ENCODE data around the gene PTAR1. TPM values are rescaled to one million over a fixed set of nuclear protein-coding genes. Genes with fewer than 3 reads are reported as not detected.
"Not testable (repeated sequence)": the region's sequence is repeated elsewhere in the genome, so short reads cannot be mapped to it uniquely, and the experiment has no call there.

PTAR1 gene
- polyA plus RNA-seq, 3 donors from 2014 or later: 7.0 to 16.1 (median 10.7) TPM

- Mint-ChIP-seq H3K4me1 (no peaks in the 10 kb centered on the region), H3K4me3 (no peak overlapping the region), H3K27ac (no peak overlapping the region), H3K9me3 (no peaks in the 10 kb centered on the region), H3K27me3 (ENCODE audit: low read depth in 3 of 3) (peaks cover 3 to 6% (median 5%) of the 10 kb centered on the region in 3 donors), H3K36me3 (no peaks in the 10 kb centered on the region)
- no peak for DNase-seq
These were observed 8.9 kb upstream of the PTAR1 start for GRCh38 chr9:69768716-69769115.

- no peaks in the 10 kb centered on the region for H3K9me3 Mint-ChIP-seq
- no peak for DNase-seq
- no peaks in the 10 kb centered on the region for H3K4me1 Mint-ChIP-seq
- H3K36me3 Mint-ChIP-seq: no peaks in the 10 kb centered on the region
- H3K4me3 Mint-ChIP-seq: no peak overlapping the region
- no peak overlapping the region for H3K27ac Mint-ChIP-seq
- H3K27me3 Mint-ChIP-seq (ENCODE audit: low read depth in 3 of 3): peaks cover 3 to 4% (median 3%) of the 10 kb centered on the region in 3 donors
These were observed 8.3 kb upstream of the PTAR1 start for GRCh38 chr9:69768101-69768500.

GRCh38 chr9:69763862-69764261, 4.1 kb upstream of the PTAR1 start:
- Mint-ChIP-seq H3K4me1 (peaks cover 9 to 11% of the 10 kb centered on the region in 2 donors), H3K27me3 (ENCODE audit: low read depth in 3 of 3) (peaks cover 0 to 11% (median 5%) of the 10 kb centered on the region in 3 donors)
- not testable (repeated sequence) for H3K4me3 Mint-ChIP-seq, H3K9me3 Mint-ChIP-seq, DNase-seq, H3K36me3 Mint-ChIP-seq, H3K27ac Mint-ChIP-seq

- peaks cover 0 to 15% (median 5%) of the 10 kb centered on the region in 3 donors for H3K27me3 Mint-ChIP-seq (ENCODE audit: low read depth in 3 of 3)
- no peak overlapping the region for H3K27ac Mint-ChIP-seq
- no peak for DNase-seq
- H3K4me1 Mint-ChIP-seq: peaks cover 18 to 25% of the 10 kb centered on the region in 2 donors
- no peaks in the 10 kb centered on the region for H3K9me3 Mint-ChIP-seq
- no peak overlapping the region for H3K4me3 Mint-ChIP-seq
- peaks cover 0 to 3% (median 0%) of the 10 kb centered on the region in 3 donors for H3K36me3 Mint-ChIP-seq
These were observed 2.7 kb upstream of the PTAR1 start for GRCh38 chr9:69762527-69762926.

GRCh38 chr9:69760278-69760610, 433 bp upstream of the PTAR1 start:
- Mint-ChIP-seq H3K27ac (peak overlapping the region; percentile 85 to 91 (median 88)), H3K4me1 (peaks cover 25 to 46% of the 10 kb centered on the region in 2 donors), H3K27me3 (ENCODE audit: low read depth in 3 of 3) (peaks cover 0 to 12% (median 5%) of the 10 kb centered on the region in 3 donors), H3K9me3 (no peaks in the 10 kb centered on the region), H3K36me3 (peaks cover 0 to 3% (median 0%) of the 10 kb centered on the region in 3 donors), H3K4me3 (peak overlapping the region; percentile 86 to 98 (median 90))
- no peak for DNase-seq

GRCh38 chr9:69759021-69759420, 790 bp downstream of the PTAR1 start:
- peaks cover 0 to 3% (median 0%) of the 10 kb centered on the region in 3 donors for H3K36me3 Mint-ChIP-seq
- peak overlapping the region; percentile 89 to 98 (median 96) for H3K27ac Mint-ChIP-seq
- H3K27me3 Mint-ChIP-seq (ENCODE audit: low read depth in 3 of 3): peaks cover 0 to 12% (median 5%) of the 10 kb centered on the region in 3 donors
- peak in 1 of 3 donors; percentile 8 for DNase-seq
- peak overlapping the region; percentile 90 to 98 (median 95) for H3K4me3 Mint-ChIP-seq
- H3K4me1 Mint-ChIP-seq: peaks cover 25 to 52% of the 10 kb centered on the region in 2 donors
- no peaks in the 10 kb centered on the region for H3K9me3 Mint-ChIP-seq

GRCh38 chr9:69757996-69758675, 1.7 kb downstream of the PTAR1 start:
- Mint-ChIP-seq H3K4me1 (peaks cover 30 to 61% of the 10 kb centered on the region in 2 donors), H3K36me3 (peaks cover 0 to 3% (median 0%) of the 10 kb centered on the region in 3 donors), H3K9me3 (no peaks in the 10 kb centered on the region), H3K27ac (peak overlapping the region in 4 of 6 donors; percentile 56 to 89 (median 67)), H3K27me3 (ENCODE audit: low read depth in 3 of 3) (peaks cover 0 to 12% (median 5%) of the 10 kb centered on the region in 3 donors), H3K4me3 (peak overlapping the region; percentile 59 to 94 (median 73))
- no peak for DNase-seq

- Mint-ChIP-seq H3K4me3 (no peak overlapping the region), H3K27me3 (ENCODE audit: low read depth in 3 of 3) (peaks cover 0 to 8% (median 5%) of the 10 kb centered on the region in 3 donors), H3K36me3 (peaks cover 0 to 4% (median 0%) of the 10 kb centered on the region in 3 donors), H3K9me3 (no peaks in the 10 kb centered on the region), H3K4me1 (peaks cover 34 to 82% of the 10 kb centered on the region in 2 donors), H3K27ac (no peak overlapping the region)
- DNase-seq: no peak
These were observed 4.6 kb downstream of the PTAR1 start for GRCh38 chr9:69755205-69755604.

- no peak for DNase-seq
- Mint-ChIP-seq H3K4me1 (peaks cover 28 to 87% of the 10 kb centered on the region in 2 donors), H3K27me3 (ENCODE audit: low read depth in 3 of 3) (peaks cover 0 to 4% (median 0%) of the 10 kb centered on the region in 3 donors), H3K4me3 (no peak overlapping the region), H3K27ac (no peak overlapping the region), H3K36me3 (peaks cover 0 to 14% (median 0%) of the 10 kb centered on the region in 3 donors), H3K9me3 (no peaks in the 10 kb centered on the region)
These were observed 6.0 kb downstream of the PTAR1 start for GRCh38 chr9:69753830-69754229.

- DNase-seq: no peak
- Mint-ChIP-seq H3K4me3 (no peak overlapping the region), H3K27me3 (ENCODE audit: low read depth in 3 of 3) (no peaks in the 10 kb centered on the region), H3K36me3 (peaks cover 4 to 21% (median 6%) of the 10 kb centered on the region in 3 donors), H3K9me3 (no peaks in the 10 kb centered on the region), H3K4me1 (peaks cover 25 to 84% of the 10 kb centered on the region in 2 donors), H3K27ac (peak overlapping the region in 2 of 6 donors; percentile 30 to 51)
These were observed 9.7 kb downstream of the PTAR1 start for GRCh38 chr9:69750085-69750484.

GRCh38 chr9:69748304-69748703, 11.5 kb downstream of the PTAR1 start:
- H3K27me3 Mint-ChIP-seq (ENCODE audit: low read depth in 3 of 3): no peaks in the 10 kb centered on the region
- no peaks in the 10 kb centered on the region for H3K9me3 Mint-ChIP-seq
- H3K4me3 Mint-ChIP-seq: no peak overlapping the region
- peaks cover 4 to 21% (median 6%) of the 10 kb centered on the region in 3 donors for H3K36me3 Mint-ChIP-seq
- no peak overlapping the region for H3K27ac Mint-ChIP-seq
- DNase-seq: no peak
- peaks cover 27 to 77% of the 10 kb centered on the region in 2 donors for H3K4me1 Mint-ChIP-seq

GRCh38 chr9:69746859-69747560, 12.8 kb downstream of the PTAR1 start:
- no peak overlapping the region for H3K4me3 Mint-ChIP-seq
- H3K36me3 Mint-ChIP-seq: peaks cover 4 to 21% (median 6%) of the 10 kb centered on the region in 3 donors
- no peak overlapping the region for H3K27ac Mint-ChIP-seq
- DNase-seq: no peak
- H3K27me3 Mint-ChIP-seq (ENCODE audit: low read depth in 3 of 3): no peaks in the 10 kb centered on the region
- peaks cover 25 to 71% of the 10 kb centered on the region in 2 donors for H3K4me1 Mint-ChIP-seq
- H3K9me3 Mint-ChIP-seq: no peaks in the 10 kb centered on the region

- Mint-ChIP-seq H3K36me3 (peaks cover 4 to 21% (median 6%) of the 10 kb centered on the region in 3 donors), H3K4me3 (no peak overlapping the region), H3K27ac (peak overlapping the region in 3 of 6 donors; percentile 2 to 56 (median 20)), H3K4me1 (peaks cover 24 to 63% of the 10 kb centered on the region in 2 donors), H3K27me3 (ENCODE audit: low read depth in 3 of 3) (no peaks in the 10 kb centered on the region), H3K9me3 (no peaks in the 10 kb centered on the region)
- no peak for DNase-seq
These were observed 13.9 kb downstream of the PTAR1 start for GRCh38 chr9:69745716-69746437.
